Subcutaneous adipose tissue (tissue), 4 donors: ENCODE measurements around the gene KIF5C. TPM values are rescaled to one million over a fixed set of nuclear protein-coding genes. Genes with fewer than 3 reads are reported as not detected.

Experiments
- total RNA-seq, 4 donors: library from RNA; depleted of rRNA; stranded (reverse); fragments of >200 nt; gene quantifications; one replicate each; pipeline ENCODE4 v1.1.0, GENCODE V29; 2016
- TF ChIP-seq, protein P1 (sequence below): fragments of 450-650 bp; IDR thresholded peaks from one replicate; pipeline ENCODE4 v1.5.1; 2016; ENCODE audit warnings: low read depth, mild to moderate bottlenecking, control low read depth, antibody characterized with exemption, moderate library complexity

The KIF5C gene
- total RNA-seq, 4 donors from 2014 or later: 1.5 to 4.6 (median 2.0) TPM

- TF ChIP-seq, protein P1, sequence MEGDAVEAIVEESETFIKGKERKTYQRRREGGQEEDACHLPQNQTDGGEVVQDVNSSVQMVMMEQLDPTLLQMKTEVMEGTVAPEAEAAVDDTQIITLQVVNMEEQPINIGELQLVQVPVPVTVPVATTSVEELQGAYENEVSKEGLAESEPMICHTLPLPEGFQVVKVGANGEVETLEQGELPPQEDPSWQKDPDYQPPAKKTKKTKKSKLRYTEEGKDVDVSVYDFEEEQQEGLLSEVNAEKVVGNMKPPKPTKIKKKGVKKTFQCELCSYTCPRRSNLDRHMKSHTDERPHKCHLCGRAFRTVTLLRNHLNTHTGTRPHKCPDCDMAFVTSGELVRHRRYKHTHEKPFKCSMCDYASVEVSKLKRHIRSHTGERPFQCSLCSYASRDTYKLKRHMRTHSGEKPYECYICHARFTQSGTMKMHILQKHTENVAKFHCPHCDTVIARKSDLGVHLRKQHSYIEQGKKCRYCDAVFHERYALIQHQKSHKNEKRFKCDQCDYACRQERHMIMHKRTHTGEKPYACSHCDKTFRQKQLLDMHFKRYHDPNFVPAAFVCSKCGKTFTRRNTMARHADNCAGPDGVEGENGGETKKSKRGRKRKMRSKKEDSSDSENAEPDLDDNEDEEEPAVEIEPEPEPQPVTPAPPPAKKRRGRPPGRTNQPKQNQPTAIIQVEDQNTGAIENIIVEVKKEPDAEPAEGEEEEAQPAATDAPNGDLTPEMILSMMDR: no peak
Measured at GRCh38 chr2:148922776-148923475, 47.9 kb downstream of the KIF5C start.

- TF ChIP-seq, protein P1: no peak
Measured at GRCh38 chr2:148924514-148925178, 49.6 kb downstream of the KIF5C start.

- TF ChIP-seq, protein P1: no peak
Measured at GRCh38 chr2:148926291-148926961, 51.4 kb downstream of the KIF5C start.

DNA sequence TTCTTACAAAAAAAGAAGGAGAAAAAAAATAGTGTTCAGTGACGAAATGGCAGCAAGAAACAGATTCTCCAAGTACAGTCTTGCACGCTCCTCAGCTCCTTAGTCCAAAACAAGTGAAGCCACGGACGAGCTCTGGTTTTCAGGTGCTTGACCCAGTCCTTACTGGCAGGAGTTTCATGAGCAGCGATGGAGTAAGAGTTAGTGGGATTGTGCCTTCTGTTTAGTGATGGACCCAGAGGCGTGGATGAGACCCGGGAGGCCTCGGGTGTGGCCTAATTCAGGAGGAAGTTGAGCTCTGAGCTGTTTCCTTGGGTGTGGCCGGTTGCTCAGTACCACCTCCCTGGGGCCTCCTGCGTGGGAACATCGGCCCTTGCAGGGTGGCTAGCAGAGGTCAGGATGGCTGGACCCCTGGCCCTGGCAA, 52.0 kb downstream of the KIF5C start:
- TF ChIP-seq, protein P1: no peak

- TF ChIP-seq, protein P1: no peak
Measured at GRCh38 chr2:148928395-148928794, 53.4 kb downstream of the KIF5C start.

DNA sequence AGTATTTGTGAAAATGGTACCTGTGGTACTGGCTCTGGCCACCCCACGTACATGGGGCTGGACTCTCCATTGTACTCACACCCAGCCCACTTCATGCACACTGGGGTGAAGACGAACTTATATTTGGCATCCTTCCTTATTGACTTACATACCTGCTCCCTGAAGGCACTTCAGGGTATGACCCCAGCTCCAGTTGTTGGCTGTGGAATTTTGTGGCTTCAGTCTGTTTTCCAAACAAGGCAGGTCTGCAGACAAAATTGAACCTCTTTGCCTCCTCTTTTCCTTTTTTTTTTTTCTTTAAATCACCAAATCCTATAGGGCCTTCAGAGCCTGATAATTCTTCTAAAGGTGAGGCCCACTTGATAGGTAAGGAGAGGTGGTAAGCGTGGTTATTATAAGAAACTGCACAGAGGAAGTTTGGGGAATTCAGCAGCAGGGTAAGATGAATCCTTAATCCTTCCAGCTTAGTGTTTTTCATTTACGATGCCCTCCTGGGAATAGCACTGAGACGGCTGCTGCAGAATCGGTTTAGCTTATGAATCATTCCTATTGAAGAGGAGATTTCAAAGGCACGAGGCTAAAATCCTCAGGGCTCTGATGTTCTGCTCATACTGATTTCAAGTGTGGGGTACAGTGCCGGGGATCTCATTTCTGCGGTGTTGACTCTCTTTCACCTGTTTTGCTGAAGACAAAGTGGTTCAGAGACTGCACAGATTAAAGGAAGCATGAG, 55.2 kb downstream of the KIF5C start:
- TF ChIP-seq, protein P1: no peak
